ENCODE data around the gene GBA2.
A peak's percentile ranks its signal among the peaks of the same experiment; 100 is the strongest.

Gene GBA2

DNA sequence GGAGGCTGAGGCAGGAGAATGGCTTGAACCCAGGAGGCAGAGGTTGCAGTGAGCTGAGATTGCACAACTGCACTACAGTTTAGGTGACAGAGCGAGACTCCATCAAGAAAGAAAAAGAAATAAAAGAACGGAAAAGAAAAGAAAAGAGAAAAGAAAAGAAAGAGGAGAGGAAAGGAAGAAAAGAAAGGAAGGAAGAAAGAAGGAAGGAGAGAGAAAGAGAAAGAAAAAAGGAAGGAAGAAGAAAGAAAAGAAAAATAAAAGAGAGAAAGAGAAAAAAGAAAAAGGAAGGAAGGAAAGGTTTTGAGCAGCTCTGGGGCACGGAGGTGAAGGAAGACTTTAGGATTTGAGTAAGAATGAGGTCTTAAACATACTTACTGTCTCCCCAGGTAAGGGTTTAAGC is 35.5 kb downstream of the GBA2 start:
- no peak for DNase-seq

DNA sequence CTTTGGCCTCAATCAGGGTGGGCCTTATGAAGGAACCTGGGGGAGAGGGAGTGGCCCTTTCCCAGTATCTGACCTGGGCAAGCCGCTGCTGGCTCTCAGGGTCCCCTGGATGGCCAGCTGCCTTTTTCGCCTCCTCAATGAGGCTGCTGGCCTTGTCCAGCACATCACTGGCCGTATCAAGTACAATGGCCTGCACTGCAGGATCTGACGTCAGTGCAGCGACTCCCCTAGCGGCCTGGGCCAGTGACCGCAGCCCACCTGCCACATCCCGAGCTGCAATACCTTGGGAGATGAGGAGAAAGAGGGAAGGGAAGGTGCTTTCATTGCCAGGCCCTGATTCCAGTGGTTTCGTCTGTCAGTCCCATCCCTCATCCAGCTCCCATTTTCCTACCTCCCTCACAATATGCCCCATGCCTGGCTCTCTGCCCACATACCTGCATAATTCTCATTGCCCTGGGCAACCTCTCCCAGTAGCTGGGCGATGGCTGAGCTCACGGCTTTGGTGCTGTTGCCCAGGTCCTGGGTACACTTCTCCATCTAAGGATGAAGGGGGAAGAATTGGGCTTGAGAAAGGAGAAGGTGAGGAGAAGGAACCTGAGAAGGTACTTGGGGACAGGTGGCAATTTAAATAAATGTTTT is 36.1 kb downstream of the GBA2 start:
- DNase-seq, result no peak

DNA sequence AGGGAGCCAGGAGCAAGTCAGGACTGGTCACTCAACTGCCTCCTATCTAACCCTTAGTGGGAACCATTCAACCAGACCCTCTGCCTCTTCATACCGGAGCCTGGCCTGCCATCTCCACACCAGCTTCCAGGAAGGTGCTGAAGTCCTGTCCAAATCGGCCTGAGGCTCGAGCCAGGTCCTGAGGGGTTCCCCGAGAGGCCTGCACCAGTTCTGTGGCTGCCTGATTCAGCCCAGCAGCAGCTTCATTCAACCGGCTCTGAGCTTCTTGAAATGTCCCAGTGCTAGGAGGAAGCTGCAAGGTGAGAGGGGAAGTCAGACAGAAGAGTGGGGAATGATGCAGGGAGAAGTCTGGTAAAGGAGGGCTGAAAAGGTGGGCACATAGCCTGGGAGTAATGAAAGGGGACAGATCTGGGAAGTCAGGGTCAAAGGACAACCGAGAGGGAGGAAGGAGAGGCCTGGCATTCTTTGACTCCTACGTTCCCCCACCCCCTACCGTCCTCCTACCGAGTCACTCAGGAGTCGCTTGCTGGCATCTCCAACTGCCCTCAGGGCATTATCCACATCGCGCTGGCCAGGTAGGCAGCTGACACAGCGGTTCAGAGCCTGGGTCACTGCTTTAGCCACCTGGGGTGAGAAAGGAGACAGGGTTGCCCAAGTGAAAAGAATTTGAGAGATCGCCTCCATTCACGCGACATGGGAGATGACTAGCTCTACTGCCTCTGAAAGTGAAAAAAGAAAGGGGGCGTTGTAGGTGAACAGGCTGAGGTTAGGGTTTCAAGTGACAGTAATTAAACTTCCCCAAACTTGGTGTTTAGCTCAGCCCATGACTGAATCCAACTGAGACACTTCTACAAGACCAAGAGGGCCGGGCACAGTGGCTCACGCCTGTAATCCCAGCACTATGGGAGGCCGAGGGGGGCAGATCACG is 37.3 kb downstream of the GBA2 start:
- no peak for DNase-seq

DNA sequence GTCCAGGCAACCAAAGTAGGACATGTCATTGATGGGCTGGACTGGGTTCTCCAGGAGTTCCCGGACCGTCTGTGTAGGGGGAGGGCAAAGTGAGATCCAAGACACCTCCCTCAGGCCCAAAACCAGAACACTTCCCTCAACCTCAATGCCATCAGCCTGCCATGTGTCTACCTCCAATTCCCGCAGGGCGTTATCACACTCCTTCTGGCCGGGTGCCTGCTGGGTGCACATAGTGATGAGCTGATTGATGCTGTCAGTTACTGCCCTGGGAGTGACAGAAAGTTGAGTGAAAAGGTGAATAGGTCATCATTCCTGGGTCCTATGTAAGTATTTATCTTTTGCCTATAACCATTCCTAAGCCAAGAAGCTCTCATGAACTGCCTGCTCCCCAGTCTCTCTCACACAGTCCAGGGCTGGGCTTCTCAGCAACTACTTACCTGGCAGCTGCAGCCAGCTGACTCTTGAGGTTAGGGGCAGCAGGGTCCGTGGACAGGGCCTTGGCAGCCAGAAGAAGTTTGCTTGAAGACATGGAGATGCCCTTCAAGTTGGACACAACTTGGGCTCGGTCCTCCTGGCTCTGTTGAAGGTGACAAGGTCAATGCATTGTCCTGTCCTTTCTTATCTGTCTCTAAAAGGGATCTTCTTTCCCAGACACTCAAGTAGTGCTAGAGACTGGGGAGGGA is 38.1 kb downstream of the GBA2 start:
- no peak for DNase-seq

DNA sequence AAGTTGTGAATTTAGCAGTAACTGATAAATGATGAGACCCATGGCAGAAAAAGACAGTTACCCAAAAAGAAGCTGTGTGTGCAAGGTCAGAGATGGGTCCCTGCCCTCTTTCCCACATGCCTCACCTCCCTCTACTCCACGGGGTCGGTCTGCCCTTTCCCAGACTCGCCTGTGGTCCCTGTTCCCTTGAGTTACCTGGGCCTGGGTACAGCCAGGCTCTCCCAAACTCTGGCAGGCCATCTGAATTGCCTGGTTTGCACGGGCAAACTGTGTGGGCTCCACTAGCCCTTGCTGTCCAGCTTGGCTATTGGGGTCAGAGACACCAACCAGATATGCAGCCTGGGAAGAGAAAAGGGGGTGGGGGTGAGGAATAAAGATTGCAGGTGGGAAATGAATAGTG is 40.9 kb downstream of the GBA2 start:
- no peak for DNase-seq

DNA sequence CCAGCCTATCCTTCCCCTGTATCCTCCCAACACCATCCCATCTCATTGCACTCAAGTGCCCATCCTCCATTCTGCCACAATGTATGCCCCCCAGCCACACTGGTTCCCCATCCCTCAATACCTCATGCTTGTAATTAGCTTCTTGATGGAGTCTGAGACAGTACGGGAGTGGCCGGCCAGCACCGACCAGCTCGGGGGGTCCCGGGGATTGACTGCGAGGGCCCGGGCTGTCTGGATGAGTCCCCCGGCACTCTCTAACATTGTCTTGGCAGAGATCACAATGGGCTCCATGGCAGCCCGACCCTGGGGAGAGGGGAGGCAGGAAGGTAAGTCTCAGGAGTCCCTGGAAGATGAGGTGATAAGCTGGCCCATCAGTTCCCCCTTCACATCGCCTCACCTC is 42.1 kb downstream of the GBA2 start:
- no peak for DNase-seq

DNA sequence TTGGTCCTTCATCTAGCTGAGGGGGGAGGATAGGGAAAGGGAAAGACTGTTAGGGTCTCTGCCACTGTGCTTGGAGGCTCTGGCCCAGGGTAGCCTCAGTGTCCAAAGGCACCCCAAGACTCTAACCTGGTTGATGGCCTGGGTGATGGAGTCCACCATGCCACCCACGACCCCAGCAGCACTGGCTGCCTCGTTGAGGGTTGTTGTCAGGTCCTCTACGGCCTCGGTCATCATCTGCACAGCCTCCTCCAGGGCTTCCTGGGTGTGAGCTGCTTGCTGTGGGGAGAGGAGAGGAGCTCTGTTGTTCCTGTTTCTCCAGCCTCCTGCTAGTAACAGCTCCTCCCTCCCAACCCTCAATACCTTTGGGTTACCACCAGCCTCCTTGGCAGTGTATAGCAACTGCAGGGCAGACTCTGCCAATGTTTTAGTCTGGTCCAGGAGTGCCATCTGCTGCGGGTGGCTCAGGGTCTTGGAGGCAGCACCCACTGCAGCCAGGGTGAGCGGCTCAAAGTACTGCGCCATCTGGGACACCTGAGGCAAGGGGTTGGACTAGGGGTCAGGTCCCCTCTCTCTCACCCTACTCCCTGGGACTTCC is 43.1 kb downstream of the GBA2 start:
- DNase-seq, result no peak

DNA sequence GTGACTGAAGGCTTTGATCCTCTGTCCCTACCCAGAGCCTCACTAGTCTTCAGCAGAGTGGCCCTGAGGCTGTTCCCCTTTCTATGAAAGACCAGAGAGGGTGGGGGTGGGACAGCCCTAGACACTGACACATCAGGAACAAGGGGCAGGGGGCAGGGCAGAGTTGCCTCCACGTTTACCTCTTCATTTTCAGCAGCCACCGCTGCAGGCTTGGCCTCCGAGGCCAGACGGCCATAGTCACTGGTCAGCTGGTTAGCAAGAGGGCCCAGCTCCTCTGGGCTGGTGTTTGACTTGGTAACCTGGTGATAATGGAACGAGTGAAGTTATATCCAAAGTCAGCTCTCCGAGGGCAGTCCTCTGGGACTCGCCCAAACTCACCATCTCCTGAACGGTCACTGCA is 43.7 kb downstream of the GBA2 start:
- DNase-seq, result no peak

DNA sequence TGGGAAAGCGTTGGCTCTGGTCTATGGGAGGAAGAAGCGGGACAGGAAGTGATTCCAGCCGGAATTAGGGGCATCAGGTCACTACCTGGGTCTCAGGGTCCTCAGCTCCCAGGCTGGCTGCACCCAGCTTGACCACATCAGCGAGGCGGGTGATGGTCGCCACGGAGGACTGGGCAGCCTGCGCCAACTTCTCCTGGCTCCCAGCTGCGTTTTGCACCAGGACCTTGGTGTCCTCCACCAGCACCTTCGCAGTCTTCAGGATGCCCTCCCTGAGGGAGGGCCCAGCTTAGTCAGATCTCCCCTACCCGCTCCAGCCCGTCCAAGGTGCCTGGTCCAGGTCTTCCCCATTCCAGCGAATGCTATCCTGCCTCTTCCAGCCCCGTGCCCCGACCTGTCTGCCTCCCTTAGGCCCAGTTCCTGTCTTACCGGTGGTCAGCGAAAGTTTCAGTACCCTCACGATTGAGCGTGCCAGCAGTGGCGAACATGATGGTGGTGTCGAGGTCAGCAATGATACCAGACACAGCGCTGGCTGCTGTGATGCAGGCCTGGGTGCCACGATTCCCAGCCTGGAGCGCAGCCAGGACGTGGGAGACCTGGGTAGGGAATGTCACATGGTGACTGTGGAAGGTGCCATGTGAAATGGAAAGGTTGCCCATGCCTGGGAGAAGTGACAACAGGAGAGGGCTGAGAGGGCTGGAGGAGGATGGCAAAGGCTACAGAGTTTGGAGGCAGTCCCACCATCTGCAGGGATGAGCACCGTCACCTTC is 44.9 kb downstream of the GBA2 start:
- no peak for DNase-seq

DNA sequence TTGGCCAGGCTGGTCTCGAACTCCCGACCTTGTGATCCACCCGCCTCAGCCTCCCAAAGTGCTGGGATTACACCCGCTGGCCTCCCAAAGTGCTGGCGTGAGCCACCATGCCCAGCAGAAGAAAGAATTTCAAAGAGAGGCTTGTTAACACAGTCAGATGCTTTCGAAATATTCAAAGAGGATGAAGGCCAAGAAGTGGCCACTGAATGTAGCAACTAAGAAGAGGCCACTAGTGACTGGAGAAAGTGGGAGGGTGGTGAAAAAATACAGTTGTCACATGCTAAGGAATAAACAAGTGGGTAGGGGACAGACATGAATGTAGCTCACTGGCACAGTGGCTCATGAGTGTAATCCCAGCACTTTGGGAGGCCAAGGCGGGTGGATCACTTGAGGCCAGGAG is 46.3 kb downstream of the GBA2 start:
- no peak for DNase-seq

DNA sequence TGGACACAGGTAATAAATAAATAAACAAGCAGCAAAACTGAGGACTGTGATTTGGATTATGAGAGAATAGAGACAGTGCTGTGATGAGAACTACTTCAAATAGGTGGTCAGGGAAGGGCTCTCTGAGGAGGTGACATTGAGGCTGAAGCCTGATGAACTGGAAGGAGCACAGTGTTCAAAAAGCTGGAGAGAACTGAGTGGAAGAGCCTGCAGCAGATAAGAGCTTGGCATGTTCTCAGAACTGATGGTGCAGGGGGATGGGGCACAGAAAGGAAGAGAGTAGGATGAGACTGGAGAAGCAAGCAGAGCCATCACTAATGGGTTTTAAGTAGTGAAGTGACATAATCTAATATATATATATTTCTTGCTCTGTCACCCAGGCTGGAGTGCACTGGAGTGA is 48.1 kb downstream of the GBA2 start:
- no peak for DNase-seq

DNA sequence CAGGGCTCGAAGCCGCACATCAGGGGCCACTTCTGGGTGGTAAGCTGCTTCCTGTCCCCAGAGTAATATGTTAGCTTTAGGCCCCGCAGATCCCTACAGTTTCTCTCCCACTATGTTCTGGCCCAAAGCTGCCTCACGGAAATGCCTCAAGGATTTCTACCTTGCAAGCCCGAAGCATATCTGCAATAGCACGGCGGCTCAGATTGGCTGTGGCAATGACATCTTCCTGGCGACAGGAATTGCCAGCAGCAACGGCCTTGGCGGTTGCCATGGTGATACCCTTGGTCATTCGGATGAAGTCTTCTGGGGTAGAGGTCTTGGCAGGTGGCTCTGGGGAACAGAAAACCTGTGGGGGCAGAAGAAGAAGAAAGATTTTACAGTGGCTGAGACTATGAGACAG is 49.0 kb downstream of the GBA2 start:
- no peak for DNase-seq

DNA sequence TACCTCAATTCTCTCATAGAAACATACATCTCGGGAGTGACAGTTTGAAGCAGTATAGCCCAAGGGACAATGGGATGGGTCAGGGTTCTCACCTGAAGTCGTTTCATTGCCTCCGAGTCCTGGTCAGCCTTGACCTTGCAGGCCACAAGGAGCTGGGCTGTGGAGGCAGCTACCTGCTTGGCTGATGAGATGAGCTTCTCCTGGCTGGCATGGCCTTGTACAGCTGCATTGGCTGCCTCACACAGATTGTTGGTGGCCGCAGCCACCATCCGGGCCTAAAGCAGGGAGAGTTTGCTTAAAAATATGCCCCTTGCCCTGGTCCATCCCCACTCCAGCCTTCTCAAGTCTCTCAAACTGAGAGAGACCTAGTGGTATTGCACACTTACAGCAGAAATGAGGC is 50.8 kb downstream of the GBA2 start:
- DNase-seq, result no peak

DNA sequence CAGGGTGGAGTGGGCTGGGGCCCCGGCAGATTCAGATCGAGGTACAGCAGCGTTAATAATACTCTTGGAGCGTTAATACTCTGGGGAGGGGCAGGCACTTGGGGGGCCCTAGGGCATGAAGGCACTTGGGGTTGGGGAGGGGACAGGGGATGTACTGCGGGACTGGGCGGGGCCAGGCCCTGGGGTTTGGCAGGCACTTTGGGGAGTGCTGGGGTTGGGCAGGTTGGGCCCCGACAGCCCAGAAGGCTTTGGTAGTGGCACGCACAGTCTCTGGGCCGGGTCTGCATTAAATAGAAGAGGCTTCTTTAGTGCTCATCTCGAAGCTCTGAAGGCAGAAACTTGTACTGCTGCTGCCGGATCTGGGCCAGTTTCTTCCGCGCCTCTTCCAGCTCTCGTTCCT is 51.5 kb downstream of the GBA2 start:
- no peak for DNase-seq

DNA sequence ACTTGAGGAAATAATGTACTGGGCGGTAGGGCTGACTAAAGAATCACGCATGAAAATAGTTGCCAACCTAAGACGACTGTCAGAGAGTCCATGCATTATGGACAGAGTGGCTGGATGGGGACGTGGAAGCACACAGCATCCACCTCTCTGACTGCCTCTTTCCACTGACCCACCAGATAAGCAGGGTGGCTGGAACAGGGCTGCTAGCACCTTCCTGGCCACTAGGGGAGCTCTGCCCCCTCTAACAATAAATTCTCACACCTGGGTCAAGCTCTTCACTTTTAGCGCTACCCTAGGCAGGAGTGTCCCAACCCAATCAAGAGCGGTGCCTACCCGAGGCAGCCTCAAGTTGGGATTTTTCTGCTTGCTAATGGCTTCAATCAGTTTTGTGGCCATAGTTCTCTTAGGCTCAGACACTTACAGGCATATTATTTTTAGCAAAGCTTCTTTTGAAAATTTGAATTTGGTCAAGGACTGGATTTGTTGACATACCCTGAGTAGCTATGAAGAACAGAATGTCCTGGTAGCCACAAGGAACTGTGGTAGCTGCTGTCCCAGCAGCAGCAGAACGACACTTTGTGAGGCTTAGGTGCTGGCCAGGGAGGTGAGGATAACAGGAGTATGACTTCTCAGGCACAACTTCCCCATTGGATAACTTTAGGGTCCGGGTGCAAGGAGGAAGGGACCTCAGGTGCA is 52.4 kb downstream of the GBA2 start:
- peak; percentile 63 for DNase-seq

DNA sequence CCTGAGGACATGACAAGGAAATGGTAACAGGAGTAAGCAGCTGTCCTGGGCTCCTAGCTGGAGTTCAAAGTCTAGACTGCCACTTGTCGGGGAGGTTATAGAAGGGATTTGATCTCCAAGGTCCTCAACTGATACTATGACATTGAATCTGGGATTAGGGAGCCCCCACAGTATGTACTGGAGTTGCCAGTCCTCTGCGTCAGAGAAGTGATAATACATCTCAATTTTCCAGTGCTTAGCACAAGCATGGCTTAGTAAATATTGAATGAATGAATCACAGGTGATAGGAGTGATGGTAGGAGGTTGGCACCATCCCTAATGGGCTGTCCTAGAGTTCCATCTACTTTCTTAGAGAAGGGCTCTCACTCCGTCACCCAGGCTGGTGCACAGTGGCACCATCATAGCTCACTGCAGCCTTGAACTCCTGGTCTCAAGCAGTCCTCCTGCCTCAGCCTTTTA is 53.1 kb downstream of the GBA2 start:
- no peak for DNase-seq

DNA sequence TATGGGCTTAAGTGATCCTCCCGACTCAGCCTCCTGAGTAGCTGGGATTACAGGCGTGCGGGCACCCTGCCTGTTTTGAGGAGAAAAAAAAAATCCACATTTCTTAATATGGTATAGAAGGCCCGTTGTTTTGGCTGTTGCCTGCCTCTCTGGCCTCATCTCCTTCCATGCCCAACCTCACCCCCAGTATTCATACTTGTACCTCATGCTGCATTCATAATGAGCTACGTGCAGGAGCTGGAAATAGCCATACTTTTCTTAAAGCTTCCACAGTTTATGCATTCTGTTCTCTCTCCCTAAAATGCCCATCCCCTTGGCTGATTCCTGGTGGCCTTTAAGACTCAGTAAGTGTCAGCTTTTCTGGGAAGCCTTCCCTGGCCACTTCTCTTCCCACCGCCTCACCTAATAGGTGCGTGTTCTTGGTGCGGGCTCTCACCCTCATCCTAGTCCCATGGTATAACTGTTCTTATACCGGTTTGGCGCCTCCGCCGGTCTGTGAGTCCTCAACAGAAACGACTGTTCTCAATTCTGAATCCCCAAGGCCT is 57.2 kb downstream of the GBA2 start:
- DNase-seq, result no peak

DNA sequence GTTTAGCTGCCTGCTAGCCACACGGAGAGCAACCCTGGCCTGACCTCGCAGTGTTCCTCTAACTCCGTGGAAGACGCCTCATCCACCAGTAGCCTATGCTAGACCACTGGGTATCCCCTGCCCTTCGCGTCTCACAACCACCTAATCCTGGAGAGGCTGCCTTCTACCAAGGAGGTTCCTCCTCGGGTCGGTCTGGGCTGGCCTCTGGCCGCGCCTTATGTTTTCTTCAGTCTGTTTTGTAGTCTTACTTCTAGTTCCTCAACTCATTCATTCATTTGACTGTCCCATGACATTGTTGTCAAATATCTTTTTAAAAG is 57.7 kb downstream of the GBA2 start:
- no peak for DNase-seq

DNA sequence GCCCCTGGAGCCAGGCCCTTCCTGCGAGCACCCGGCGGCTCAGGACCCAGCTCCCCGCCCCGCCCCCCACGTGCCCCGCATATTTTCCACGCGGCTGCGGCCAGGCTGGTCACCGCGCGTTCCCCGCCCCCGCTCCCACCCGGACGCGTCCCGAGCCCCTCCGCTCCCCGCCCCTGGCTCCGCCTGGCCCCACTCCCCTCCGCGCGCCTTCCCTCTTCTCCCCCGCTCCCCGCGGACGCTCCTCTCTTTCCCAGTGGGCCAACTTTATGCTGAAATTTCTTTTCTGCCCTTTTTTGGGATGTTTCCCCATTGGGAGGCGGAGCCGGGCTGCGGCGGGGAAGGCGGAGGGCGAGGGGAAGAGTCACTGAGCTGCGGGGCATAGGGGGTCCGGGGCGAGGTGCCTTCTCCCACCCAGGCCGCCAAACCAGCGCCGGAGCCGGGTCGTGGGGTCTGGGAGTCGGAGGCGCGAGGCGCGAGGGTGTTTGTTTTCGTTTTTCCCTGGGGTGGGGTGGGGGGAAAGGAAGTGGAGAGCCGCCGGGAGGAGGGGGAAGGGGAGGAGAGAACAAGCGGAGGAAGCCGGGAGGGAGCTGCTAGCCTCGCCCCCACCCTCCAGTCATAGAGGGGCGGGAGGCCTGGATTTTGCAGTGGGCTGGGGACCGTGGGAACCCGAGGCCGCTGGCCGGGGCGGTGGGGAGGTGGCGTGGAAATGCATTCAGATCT is 58.3 kb downstream of the GBA2 start:
- no peak for DNase-seq

DNA sequence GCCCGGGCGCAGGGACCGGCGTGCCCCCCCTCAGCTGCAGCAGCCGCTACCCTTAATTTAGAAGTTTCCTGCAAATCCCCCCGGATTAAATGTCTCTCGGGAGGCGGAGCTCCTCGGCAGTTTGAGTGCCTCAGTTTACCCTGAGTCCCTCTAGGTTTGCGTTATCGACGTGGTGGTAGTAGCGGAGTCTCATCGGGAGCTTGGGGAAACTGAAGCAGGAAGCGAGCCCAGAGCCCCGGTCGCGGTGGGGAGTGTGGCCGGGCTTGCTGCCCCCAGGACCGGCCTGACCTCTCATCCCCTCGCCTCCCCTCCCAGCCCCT is 58.8 kb downstream of the GBA2 start:
- DNase-seq, result no peak

DNA sequence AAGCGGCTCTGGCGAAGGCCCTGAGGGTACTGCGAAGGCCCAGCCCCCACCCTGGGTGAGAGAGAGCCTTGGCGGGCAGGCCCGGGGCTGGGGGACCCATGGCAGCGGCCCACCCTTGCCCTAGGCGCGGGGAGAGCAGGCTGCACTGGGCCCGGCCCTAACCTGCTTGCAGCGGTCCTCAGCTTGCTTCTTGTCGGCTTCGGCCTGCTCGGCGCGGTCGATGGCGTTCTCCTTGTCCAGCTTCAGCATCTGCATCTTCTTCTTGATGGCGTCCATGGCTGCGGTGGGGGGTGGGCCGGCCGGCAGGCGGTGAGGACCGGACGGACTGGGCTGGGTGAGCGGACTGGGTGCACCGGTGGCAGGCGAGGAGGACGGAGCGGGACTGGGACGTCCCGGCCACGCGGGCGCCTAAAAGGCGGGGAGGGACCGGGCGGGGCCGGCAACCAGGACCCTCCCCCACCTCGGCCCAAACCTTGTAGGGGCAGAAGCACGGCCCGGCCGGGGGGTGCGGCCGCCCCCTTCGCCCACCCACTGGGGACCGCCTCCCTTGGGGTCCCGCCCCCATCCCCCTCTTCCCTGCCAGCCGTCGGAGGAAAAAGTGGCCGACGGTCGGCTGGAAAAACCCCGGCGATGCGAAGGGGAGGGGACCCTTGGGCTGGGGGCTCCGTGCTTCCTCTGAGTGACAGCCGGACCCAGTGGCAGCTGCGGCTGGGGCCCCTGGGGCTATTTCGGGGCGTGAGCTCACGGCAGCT is 59.3 kb downstream of the GBA2 start, which contains the start of gene TPM2:
TSS of gene TPM2 (minus strand) at position 384 of the 752 bp plus-strand sequence. CDS start at position 276, 108 bp downstream.
- DNase-seq, result no peak

All from RPMI8226 (cell line).